NCI-H1436 treated with DMSO at 0.1 percent for 48 hours (cell line): Measurements from ENCODE around the gene STK11.
"Not testable (repeated sequence)": the region's sequence is repeated elsewhere in the genome, so short reads cannot be mapped to it uniquely, and the experiment has no call there.

Source experiments
- DNase-seq: peaks from one replicate; lab custom pipeline; 2025; lab: John Stamatoyannopoulos, UW

Gene STK11

GRCh38 chr19:1169411-1169791, 36.2 kb upstream of the STK11 start:
- DNase-seq: no peak

- DNase-seq: no peak
Measured at GRCh38 chr19:1169921-1170885, 35.4 kb upstream of the STK11 start.

GRCh38 chr19:1170938-1171754, 34.4 kb upstream of the STK11 start:
- DNase-seq: no peak

- DNase-seq: no peak
Measured at GRCh38 chr19:1171755-1172352, 33.7 kb upstream of the STK11 start.

GRCh38 chr19:1172353-1173158, 33.0 kb upstream of the STK11 start:
- no peak for DNase-seq

GRCh38 chr19:1173159-1173844, 32.3 kb upstream of the STK11 start:
- no peak for DNase-seq

- DNase-seq: peak; percentile 35
Measured at GRCh38 chr19:1173845-1174809, 31.5 kb upstream of the STK11 start, which contains the start of gene SBNO2. TSS of gene SBNO2 (minus strand) at chr19:1174268. CDS start at chr19:1154276, 19,992 bp downstream.

- no peak for DNase-seq
Measured at GRCh38 chr19:1177322-1178114, 28.1 kb upstream of the STK11 start.

- DNase-seq: no peak
Measured at GRCh38 chr19:1181606-1182005, 24.0 kb upstream of the STK11 start.

- DNase-seq: no peak
Measured at GRCh38 chr19:1182068-1182467, 23.5 kb upstream of the STK11 start.

GRCh38 chr19:1182727-1183126, 22.9 kb upstream of the STK11 start:
- DNase-seq: no peak

GRCh38 chr19:1183543-1184172, 21.9 kb upstream of the STK11 start:
- DNase-seq: no peak

GRCh38 chr19:1189419-1189818, 16.2 kb upstream of the STK11 start:
- no peak for DNase-seq

- DNase-seq: no peak
Measured at GRCh38 chr19:1199531-1199930, 6.0 kb upstream of the STK11 start.

- not testable (repeated sequence) for DNase-seq
Measured at GRCh38 chr19:1200614-1201013, 5.0 kb upstream of the STK11 start.

GRCh38 chr19:1206150-1206863, 729 bp downstream of the STK11 start:
- no peak for DNase-seq

GRCh38 chr19:1206864-1207450, 1.4 kb downstream of the STK11 start:
- DNase-seq: no peak
